Left forelimb (tissue), 1 donor: Measurements from ENCODE around the gene PAIP2B.
"Not testable (repeated sequence)": the region's sequence is repeated elsewhere in the genome, so short reads cannot be mapped to it uniquely, and the experiment has no call there.

Experiments
- DNase-seq: peaks from one replicate; pipeline ENCODE4 v3.0.0-alpha.2; 2018; ENCODE audit warnings: low spot score

Gene PAIP2B

DNA sequence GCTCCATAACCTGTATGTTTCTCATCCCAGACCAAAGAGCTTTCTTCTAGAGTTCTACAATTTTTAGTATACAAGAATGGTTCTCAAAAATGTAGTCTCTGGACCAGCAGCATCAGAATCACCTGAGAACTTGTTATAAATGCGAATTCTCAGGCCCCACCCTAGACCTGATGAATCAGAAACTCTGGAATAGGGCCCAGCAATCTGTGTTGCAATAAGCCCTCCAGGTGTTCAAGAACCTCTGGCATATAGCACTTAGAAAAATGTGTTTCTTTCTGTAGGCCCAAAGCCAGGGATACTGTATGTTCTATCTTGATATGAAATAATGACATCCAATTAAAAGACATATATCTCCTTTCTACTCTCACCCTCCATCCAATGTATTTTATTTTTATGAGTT lies 10.4 kb downstream of the PAIP2B start:
- DNase-seq: no peak

DNA sequence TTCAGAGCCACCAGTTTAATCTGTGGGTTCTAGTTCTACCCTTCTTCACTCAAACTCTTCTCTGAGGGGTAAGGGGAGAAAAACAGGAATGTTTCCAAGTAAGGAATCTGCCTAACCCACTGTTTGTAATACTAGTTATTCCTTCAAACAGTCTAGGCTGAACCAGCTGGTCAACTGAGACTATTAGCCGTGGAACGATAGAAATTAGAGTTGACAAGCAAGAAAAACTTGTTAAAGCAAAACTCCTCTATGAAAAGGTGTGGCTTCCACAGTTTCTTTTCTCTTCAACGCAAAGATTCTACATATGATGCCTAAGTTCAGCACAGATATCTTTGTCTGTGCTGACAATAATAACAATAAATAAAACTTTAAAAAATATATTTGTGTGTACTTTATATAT lies 11.5 kb downstream of the PAIP2B start:
- no peak for DNase-seq

- no peak for DNase-seq
Observed at GRCh38 chr2:71212336-71212735, 14.6 kb downstream of the PAIP2B start.

GRCh38 chr2:71210292-71210691 lies 16.6 kb downstream of the PAIP2B start:
- no peak for DNase-seq

- no peak for DNase-seq
Observed at GRCh38 chr2:71208756-71209155, 18.1 kb downstream of the PAIP2B start.

DNA sequence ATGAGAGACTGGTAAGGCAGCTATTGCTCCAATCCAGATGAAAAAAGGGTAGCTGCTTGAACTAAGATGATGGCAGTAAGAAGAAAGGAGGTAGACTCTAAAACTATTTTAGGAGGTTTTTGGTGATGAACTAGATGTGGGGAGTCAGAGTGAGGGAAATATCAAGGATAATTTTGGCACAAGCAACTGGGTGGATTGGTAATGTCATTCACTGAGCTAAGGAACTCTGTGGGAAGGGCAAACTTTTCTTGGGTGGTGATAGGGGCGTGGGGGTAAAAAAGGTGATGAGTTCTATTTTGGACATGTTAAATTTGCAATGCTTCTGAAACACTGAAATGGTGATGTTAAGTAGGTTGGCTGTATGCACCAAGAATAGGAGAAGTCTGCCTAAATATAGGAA lies 19.3 kb downstream of the PAIP2B start:
- DNase-seq: no peak

- DNase-seq: no peak
Observed at GRCh38 chr2:71206271-71206670, 20.6 kb downstream of the PAIP2B start.

- no peak for DNase-seq
Observed at GRCh38 chr2:71191570-71191943, 35.3 kb downstream of the PAIP2B start.

- no peak for DNase-seq
Observed at GRCh38 chr2:71190656-71191569, 36.0 kb downstream of the PAIP2B start.

DNA sequence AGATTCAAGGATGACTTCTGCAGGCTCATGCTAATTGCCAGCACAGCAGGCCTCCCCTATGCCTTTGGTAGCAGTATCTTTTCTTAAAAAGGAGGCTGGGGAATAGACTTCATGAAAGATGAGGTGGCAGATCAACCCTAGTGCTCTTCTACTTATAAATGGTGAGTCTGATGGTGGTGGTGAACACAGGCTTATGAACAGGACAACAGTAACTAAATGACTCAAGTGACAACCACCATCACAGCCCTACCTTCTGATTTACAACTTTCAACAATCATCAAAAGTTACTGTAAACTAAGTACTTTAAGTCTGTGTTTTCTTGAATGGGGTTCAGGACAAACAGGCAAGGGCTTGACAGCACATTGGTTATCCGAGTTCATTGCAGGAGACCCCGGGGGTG lies 39.3 kb downstream of the PAIP2B start:
- no peak for DNase-seq

DNA sequence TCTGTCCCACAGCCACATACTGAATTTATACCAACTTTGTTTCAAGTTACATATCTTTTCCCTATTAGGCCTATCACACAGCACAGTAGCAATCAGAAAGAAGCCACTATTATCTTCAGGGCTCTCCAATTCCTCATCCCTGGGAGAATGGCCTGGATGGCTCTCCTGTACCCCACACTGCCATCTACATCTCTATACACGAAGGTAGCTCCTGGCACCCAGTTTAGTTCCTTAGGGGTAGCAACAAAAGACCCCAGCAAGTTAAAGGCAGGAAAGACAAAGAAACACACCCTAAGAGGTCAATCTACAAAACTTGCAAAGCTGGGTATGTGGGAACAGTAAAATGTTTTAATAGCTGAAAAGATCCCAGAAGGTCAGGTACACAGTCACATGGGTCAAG lies 39.9 kb downstream of the PAIP2B start:
- DNase-seq: no peak

DNA sequence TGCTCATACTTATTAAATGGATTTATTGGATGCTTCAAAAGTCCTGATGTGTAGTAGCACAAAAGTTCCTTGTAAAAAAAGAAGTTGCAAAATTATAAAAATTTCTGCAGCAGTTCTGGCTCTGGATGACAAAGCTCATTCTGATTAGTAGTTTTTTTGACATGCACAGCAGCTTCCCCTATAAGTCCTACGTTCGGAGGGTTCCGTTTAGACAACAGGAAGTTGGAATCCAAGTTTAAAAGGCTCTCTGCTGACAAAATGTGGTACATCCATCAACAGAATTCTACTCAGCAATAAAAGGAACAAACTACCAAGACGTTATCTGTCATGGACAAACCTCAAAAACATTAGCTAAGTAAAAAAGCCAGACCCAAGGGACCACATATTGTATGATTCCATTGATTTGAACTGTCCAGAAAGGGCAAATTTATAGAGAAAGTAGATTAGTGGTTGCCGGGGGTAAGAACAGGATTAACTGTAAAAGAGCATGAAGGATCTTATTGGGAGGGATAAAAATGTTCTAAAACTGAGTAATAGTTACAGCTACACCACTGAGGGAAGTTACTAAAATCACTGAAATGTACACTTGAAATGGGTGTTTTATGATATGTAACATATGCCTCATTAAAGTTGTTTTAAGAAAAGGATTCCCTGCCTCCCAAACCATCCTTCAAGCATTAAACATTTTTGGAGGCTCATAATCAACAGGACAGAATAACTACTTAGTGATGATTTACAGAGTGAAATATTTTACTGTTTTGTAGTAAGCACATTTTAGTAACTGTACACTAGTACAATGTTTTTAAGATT lies 43.4 kb downstream of the PAIP2B start:
- not testable (repeated sequence) for DNase-seq

- DNase-seq: no peak
Observed at GRCh38 chr2:71181316-71181715, 45.6 kb downstream of the PAIP2B start.

GRCh38 chr2:71178836-71179235 lies 48.1 kb downstream of the PAIP2B start:
- not testable (repeated sequence) for DNase-seq

DNA sequence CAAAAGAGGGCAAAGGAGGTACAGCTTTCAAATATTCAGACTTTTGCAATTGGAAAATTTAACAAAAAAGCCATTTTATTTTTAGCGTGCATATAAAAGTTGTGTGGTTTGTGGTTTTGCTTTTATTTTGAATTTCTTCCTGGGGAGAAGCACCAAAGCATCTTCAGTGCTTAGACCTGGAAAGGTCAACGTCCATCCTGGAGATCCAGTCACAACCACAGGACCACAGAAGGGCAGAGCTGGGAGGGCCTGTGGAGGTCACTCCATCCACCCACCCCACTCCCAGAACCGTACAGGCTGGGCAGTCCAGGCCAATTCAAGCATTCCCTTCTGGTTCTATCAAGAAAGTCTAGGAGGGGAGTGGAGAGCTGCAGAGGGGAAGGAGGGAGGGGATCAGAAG lies 52.7 kb downstream of the PAIP2B start:
- DNase-seq: no peak

GRCh38 chr2:71173096-71173495 lies 53.8 kb downstream of the PAIP2B start:
- DNase-seq: no peak

DNA sequence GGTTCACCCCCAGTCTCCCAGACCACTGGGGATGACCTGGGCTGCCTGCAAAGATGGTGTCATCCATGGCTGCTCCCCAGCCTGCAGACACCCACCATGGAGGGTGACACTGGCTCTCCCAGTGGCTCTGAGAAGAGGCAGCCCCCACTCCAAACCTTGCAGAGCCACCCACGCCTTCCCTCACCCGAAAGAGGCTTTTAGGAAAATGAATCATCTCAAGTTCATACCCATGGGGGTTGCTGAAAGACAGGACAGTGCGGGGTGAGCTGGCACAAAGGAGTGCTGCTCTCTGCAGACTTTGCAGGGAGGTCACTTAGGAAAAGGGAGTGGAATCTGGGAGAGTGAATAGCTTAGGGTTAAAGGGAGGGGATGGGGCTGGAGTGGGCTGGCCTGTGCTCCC lies 60.1 kb downstream of the PAIP2B start:
- no peak for DNase-seq

GRCh38 chr2:71157124-71157793 lies 69.6 kb downstream of the PAIP2B start:
- no peak for DNase-seq

GRCh38 chr2:71156573-71156972 lies 70.3 kb downstream of the PAIP2B start:
- no peak for DNase-seq

GRCh38 chr2:71155846-71156245 lies 71.1 kb downstream of the PAIP2B start:
- DNase-seq: no peak

DNA sequence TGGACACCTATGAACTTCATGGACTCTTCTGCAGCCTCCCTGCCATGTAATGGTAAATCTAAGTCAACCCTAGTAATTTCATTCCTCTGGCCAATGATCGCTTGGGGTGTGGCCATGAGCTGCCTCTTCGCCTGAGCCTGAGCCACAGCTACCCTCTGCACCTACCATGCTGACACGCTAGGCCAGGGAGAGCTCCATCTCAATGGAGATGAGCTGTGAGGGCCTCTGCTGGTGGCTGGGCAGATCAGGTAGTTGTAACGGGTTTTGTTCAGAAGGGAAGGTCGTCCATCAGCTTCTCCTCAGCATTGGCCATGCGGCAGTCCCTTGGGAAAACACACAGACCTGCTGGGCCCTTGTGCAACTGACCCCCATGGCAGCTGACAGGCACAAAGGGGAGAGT lies 72.1 kb downstream of the PAIP2B start:
- no peak for DNase-seq

GRCh38 chr2:71154279-71154678 lies 72.6 kb downstream of the PAIP2B start:
- no peak for DNase-seq
